Measurements from ENCODE around the gene NCKAP1. TPM values are rescaled to one million over a fixed set of nuclear protein-coding genes. Genes with fewer than 3 reads are reported as not detected.

The NCKAP1 gene
- total RNA-seq, 1 experiment from 2014 or later = 162 TPM

GRCh38 chr2:182907081-182907830 is 131.0 kb downstream of the NCKAP1 start:
- DNase-seq = no peak
- no peaks in the 10 kb centered on the region for H3K9me3 ChIP-seq
- Mint-ChIP-seq H3K9me3 (ENCODE audit: unreplicated experiment) (no peaks in the 10 kb centered on the region), H3K27ac (ENCODE audit: unreplicated experiment) (no peak overlapping the region), H3K27me3 (ENCODE audit: insufficient read depth, unreplicated experiment) (no peaks in the 10 kb centered on the region), H3K4me1 (ENCODE audit: low read depth, unreplicated experiment) (no peaks in the 10 kb centered on the region), H3K36me3 (ENCODE audit: insufficient read depth, unreplicated experiment) (peaks cover 21% of the 10 kb centered on the region), H3K4me3 (ENCODE audit: unreplicated experiment) (no peak overlapping the region)
- ChIA-PET CTCF (interaction anchor here (0.5 to 0.6 kb wide), 2 partner anchors 16 to 81 kb away, joined by 3 to 6 read pairs; no protein-coding TSS in a partner anchor), POLR2A (no interaction called here)
- no peak overlapping the region for H3K4me3 ChIP-seq (ENCODE audit: low read depth, low read length)
- no peak for TF ChIP-seq CTCF (IDR thresholded peaks at IDR 0.05; ENCODE audit: insufficient read depth in 1 of 2, low read depth in 1 of 2, low read length in 1 of 2, severe bottlenecking in 1 of 2, unreplicated experiment in 1 of 2)
- H3K36me3 ChIP-seq (ENCODE audit: control insufficient read depth, insufficient read depth, low read length) = peaks cover 2% of the 10 kb centered on the region; the same call in 1 of the 2 replicates
- no TSS peak for BruUV-seq (replicated peaks)
- H3K4me1 ChIP-seq = no peaks in the 10 kb centered on the region
- intact Hi-C loops (cut with micrococcal nuclease; ENCODE audit: unreplicated experiment) = no loop called here
- no peaks in the 10 kb centered on the region for H3K27me3 ChIP-seq (replicated peaks; ENCODE audit: control insufficient read depth, insufficient read depth, low read length)

GRCh38 chr2:182906454-182906853 is 131.8 kb downstream of the NCKAP1 start:
- H3K27me3 ChIP-seq (replicated peaks; ENCODE audit: control insufficient read depth, insufficient read depth, low read length) = no peaks in the 10 kb centered on the region
- Mint-ChIP-seq H3K27me3 (ENCODE audit: insufficient read depth, unreplicated experiment) (no peaks in the 10 kb centered on the region), H3K4me3 (ENCODE audit: unreplicated experiment) (no peak overlapping the region), H3K27ac (ENCODE audit: unreplicated experiment) (no peak overlapping the region), H3K36me3 (ENCODE audit: insufficient read depth, unreplicated experiment) (peaks cover 21% of the 10 kb centered on the region), H3K9me3 (ENCODE audit: unreplicated experiment) (no peaks in the 10 kb centered on the region), H3K4me1 (ENCODE audit: low read depth, unreplicated experiment) (no peaks in the 10 kb centered on the region)
- H3K4me3 ChIP-seq (ENCODE audit: low read depth, low read length) = no peak overlapping the region
- CTCF ChIA-PET = no interaction called here
- no peak for TF ChIP-seq CTCF (IDR thresholded peaks at IDR 0.05; ENCODE audit: insufficient read depth in 1 of 2, low read depth in 1 of 2, low read length in 1 of 2, severe bottlenecking in 1 of 2, unreplicated experiment in 1 of 2)
- H3K9me3 ChIP-seq = no peaks in the 10 kb centered on the region
- POLR2A ChIA-PET = interaction anchor here (0.6 kb wide), 1 partner anchor 71 kb away, joined by 4 read pairs; no protein-coding TSS in a partner anchor
- intact Hi-C loops (cut with micrococcal nuclease; ENCODE audit: unreplicated experiment) = no loop called here
- peaks cover 2% of the 10 kb centered on the region; the same call in 1 of the 2 replicates for H3K36me3 ChIP-seq (ENCODE audit: control insufficient read depth, insufficient read depth, low read length)
- BruUV-seq (replicated peaks) = no TSS peak
- H3K4me1 ChIP-seq = no peaks in the 10 kb centered on the region
- no peak for DNase-seq

GRCh38 chr2:182904844-182905243 is 133.4 kb downstream of the NCKAP1 start:
- Mint-ChIP-seq H3K9me3 (ENCODE audit: unreplicated experiment) (peaks cover 10% of the 10 kb centered on the region), H3K4me1 (ENCODE audit: low read depth, unreplicated experiment) (peaks cover 7% of the 10 kb centered on the region), H3K27ac (ENCODE audit: unreplicated experiment) (no peak overlapping the region), H3K27me3 (ENCODE audit: insufficient read depth, unreplicated experiment) (no peaks in the 10 kb centered on the region), H3K4me3 (ENCODE audit: unreplicated experiment) (no peak overlapping the region), H3K36me3 (ENCODE audit: insufficient read depth, unreplicated experiment) (peaks cover 10% of the 10 kb centered on the region)
- POLR2A ChIA-PET = no interaction called here
- Histone ChIP-seq H3K9me3 (no peaks in the 10 kb centered on the region), H3K4me1 (peaks cover 9% of the 10 kb centered on the region), H3K27me3 (replicated peaks; ENCODE audit: control insufficient read depth, insufficient read depth, low read length) (no peaks in the 10 kb centered on the region), H3K36me3 (ENCODE audit: control insufficient read depth, insufficient read depth, low read length) (no peaks in the 10 kb centered on the region), H3K4me3 (ENCODE audit: low read depth, low read length) (no peak overlapping the region)
- intact Hi-C loops (cut with micrococcal nuclease; ENCODE audit: unreplicated experiment) = no loop called here
- no TSS peak for BruUV-seq (replicated peaks)
- TF ChIP-seq CTCF (IDR thresholded peaks at IDR 0.05; ENCODE audit: insufficient read depth in 1 of 2, low read depth in 1 of 2, low read length in 1 of 2, severe bottlenecking in 1 of 2, unreplicated experiment in 1 of 2) = no peak
- DNase-seq = no peak
- CTCF ChIA-PET = no interaction called here

All from Caco-2 (cell line).